Stimulated activated CD4-positive, alpha-beta T cell treated with anti-CD3 and anti-CD28 coated beads, Interleukin-2, amount 100 ng/mL, for 4 hours (primary cell): ENCODE data around the gene AGXT.
A peak's percentile ranks its signal among the peaks of the same experiment; 100 is the strongest.

Source experiments
- DNase-seq: peaks from one replicate; pipeline ENCODE4 v3.0.0-alpha.2; 2020; ENCODE audit warnings: low read depth

The AGXT gene

GRCh38 chr2:240899468-240899865 is 30.8 kb downstream of the AGXT start:
- no peak for DNase-seq

- DNase-seq, result no peak
Measured at GRCh38 chr2:240900141-240900860, 31.7 kb downstream of the AGXT start.

DNA sequence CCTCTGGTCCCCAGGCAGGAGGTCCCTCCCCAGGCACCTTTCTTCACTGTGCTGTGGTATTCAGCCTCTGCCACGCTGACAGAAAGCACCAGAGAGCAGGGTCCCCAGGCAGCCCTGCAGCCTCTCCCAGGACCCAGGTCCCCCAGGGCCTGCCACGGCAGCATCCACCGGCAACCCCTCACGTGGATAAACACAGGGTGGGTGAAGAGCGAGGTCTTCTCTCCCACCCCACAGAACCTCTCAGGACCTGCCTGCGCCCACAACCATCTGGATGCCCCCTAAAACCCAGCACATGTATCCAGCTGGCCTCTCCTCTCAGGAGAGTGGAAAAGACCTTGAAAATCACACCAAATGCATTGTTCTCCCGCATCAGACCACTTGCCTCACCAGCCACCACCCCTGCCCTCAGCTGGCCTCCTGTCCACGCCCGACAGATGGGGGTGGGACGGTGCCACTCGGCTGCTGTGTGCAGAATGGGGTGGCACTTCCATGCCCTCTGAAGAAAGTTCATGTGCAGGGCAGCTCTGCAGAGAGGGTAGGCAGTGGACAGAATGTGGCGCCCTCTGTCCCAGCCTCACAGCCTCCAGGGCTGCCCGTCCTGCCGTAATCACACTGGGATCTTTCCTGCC is 33.5 kb downstream of the AGXT start:
- no peak for DNase-seq

DNA sequence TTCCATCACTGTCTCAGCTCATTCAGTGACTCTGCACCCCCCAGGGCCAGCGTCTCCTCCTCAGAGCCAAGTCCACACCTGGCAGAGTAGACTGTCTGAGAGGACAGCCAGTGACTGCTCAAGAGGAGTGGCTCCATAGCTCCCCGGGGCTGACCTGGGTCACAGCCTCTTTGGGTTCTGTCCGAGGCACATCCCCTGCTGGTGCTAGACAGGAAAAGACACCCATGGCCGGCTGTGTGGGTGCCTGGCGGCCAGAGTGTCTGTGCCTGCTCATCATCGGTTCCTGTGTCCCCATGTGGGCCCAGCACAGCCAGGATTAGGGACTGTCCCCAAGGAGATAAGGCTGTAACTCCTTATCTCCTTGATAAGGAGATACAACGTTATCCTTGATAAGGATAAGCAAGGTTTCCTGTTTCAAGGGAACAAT is 34.0 kb downstream of the AGXT start:
- DNase-seq, result no peak

GRCh38 chr2:240903191-240904060 is 34.8 kb downstream of the AGXT start:
- DNase-seq, result no peak

DNA sequence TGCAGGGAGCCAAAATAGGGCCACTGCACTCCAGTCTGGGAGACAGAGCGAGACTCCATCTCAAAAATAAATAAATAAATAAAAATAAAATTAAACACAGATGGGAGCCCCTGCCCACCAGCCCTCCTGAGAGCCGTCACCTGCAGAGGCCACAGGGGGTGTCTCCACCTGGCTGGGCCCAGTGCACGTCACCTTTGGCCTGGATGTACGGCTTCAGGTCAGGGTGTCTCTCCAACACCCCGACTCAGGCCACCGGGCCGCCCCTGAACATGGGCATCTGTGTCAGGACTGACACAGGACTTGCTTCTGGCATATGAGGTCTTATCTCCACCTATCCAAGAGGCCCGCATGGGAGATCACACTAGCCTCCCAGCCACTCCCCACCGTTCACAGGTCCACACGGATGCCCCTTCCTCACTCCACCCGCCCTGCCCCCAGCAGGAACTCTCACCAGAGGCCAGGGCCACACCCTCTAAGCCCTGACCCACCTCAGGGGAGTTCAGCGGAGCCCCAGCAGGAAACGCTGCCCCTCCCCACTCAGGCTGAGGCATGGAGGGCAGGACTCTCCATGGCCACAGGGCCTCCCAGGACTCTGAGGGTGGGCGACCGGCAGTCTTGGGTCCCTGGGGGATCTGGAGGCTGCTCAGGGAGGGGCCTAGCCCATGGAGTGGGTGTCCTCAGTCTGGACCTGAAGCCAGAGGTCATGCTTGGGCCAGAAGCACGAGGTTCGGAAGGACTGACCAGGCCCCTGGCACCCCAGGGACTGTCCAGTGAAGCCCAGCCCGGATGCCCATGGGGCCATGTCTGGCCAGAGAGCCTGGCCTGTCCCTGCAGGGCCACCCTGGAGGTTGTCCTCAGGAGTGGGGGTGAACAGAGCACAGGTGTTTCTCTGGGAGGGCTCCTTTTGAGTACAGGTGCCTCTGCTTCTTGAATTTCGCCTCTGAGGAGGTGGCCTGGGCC is 35.9 kb downstream of the AGXT start:
- DNase-seq, result no peak

DNA sequence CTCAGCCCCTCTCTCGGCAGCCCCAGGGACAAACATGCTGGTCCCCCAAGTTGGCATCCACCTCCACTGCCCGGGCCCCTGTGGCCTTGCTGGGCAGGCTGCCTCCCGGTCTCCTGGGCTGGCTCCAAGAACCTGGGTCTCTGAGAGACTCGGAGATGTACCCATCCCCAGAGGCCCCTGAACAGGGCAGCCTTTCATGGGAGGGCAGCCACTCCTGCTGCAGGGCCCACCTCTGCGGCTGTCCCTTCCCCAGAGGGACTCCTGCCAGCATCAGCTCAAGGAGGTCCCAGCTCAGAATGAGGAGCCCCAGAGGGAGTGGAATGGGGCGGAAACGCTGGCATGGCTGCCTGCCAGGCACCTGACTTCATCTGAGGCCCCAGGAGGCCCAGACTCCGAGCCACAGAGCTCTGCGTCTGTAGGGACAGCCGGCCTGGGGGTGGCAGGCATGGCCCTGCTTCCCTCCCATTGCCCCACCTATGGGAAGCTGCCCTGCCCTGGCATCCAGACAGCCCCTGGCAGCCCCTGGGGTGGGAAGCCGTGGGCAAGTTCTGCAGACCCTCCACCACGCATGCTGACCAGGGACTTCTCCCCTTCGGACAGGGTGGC is 36.7 kb downstream of the AGXT start:
- DNase-seq, result no peak

GRCh38 chr2:240906141-240906910 is 37.7 kb downstream of the AGXT start, which contains the start of gene CROCC2:
Gene CROCC2 (plus strand): TSS chr2:240906336. CDS start chr2:240906514, 178 bp downstream.
- DNase-seq, result no peak

GRCh38 chr2:240906911-240907590 is 38.4 kb downstream of the AGXT start:
- no peak for DNase-seq

- DNase-seq, result no peak
Measured at GRCh38 chr2:240909216-240909974, 40.8 kb downstream of the AGXT start.

DNA sequence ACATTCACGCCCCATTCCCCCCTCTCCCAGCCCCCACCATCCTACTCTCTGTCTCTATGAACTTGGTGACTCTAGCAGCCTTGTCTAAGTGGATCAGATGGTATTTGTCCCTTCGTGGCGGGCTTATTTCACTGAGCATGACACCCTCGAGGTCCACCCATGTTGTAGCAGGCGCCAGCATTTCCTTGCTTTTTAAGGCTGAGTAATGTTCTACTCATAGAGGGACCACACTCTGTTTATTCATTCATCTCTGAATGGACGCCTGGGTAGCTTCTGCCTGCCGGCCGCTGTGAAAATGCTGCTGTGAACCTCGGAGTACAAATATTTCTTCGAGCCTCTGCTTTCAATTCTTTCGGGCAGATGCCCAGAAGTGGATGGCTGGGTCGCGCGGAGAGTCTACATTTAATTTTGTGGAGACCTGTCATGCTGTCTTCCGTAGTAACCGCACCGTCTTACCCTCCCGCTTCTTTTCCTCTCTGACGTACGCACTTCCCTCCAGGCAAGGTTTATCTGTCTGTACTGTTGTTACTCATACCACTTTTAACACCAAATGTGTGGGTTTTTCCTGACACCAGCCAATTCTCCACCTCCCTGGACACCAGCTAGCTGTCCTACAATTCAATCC is 43.1 kb downstream of the AGXT start:
- DNase-seq, result no peak

DNA sequence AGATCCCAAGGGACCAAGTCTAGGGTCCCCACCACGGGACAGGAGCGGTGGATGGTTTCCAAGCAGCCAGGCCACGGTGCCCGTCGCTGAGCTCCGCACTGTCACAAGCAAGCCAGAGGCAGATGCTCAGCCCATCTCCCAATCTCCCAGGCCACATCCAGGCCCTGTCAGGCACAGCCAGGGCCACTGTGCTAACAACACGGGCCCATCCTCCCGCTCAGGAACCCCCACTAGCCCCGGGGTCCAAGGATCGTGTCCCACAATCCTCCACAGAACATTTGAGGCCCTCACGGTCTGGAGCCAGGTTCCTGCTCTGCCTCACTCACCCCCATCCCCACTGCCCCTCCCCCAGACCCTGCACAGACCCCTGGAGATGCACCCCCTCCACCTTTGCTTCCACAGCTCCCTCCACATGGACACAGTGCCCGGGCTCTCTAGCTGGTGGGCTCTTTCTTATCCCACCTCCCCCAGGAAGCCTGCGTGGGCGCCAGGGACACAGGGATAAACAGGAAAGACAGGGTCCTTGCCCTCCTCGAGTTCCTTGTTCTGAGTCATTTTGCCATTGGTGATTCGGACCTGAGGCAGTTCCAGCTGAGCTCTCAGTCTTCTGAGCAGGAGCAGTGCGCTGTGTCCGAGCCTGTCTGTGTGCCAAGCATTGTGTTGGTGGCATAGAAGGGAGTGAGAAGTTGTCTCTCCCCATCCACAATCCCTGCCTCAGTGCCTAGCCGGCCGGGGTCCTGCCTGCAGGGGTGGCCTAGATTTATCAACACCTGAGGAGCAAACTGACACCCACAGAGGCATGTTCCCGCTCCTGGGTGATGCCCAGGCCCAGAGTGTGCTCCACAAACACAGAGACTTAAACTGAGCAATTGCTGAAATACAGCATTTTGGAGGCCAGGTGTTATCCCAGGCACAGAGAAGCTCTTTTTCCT is 44.5 kb downstream of the AGXT start:
- DNase-seq, result no peak

DNA sequence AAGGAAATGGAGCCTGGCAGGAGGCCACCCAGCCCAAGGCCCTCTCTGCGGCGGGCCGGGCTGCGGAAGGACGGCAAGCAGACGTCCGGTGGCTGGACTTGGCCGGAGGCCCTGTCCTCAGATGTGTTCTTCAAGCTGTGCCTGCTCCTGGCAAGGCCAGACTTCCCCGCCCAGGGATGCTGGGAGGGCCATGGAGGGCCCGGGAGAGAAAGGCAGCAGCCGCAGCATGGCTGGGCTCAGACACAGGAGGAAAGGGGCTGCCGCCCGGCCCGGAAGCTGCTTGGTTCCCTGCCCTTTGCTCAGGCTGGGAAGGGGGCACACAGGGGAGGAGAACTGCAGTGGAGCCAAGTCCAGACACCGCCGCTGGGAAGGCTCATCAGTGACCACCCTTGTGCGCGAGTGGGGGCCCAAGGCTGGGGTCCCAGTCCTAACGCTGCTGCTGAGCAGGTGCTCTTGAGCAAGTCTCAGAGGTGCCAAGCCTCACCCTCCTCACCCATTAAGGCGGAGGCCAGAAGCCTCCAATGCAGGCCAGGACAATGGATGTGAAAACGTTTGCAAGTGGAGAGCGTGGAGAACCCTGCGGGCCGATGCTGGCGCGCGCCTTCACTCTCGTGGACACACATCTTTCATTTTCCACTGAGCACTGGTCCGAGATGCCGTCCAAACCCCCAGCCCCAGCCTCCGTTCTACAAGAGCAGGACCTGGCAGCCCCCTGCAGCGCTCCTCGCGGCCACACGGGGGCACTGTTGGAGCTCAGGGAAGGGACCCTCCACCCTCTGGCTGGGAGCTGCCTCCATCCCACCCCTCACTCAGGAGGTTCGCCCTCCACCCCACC is 45.4 kb downstream of the AGXT start:
- peak; percentile 28 for DNase-seq

GRCh38 chr2:240914645-240915525 is 46.3 kb downstream of the AGXT start:
- DNase-seq, result no peak

DNA sequence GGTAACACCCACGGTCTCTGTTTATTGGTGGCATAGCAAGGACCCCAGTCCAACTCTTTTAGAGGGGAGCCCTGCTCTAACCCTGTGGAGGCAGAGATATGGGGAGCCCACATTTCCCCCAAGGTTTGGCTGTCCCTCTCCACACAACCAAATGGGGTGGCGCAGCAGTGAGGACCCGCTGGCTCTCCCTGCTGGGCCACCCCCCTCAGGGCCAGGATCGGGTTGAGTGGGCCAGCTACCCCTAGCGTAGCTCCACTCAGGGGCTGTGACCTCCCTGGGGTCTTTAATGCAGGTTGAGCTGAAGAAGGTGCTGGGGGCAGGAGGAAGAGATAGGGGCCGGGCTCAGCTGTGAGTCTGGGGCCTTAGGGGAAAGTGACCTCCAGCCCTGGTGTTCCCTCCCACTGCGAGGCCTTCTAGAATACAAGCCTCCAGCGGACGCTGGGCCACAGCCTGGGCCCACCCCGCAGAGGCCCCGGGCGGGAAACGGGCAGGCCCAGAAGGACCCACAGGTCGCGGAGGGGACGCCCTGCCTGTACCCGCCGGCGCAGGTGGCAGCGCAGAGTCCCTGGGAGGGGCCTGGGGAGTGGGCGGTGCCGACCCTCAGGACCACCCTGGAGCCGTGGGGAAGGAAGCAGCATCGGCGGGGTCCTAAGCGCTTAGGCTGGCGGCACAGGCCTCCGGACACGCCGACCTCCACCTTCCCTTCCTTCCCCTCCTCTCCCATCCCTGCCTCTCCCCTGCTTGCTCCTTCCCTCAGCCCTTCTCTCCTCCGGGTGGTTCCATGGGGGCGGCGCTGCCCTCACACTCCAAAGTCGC is 47.1 kb downstream of the AGXT start:
- DNase-seq, result no peak
